Left lung (tissue), 10 donors: ENCODE data around the gene COQ8A. TPM values are rescaled to one million over a fixed set of nuclear protein-coding genes. Genes with fewer than 3 reads are reported as not detected.

Source experiments
- ATAC-seq: fragments of 200-7000 bp; cut with Tn5 transposase; one replicate; pipeline ENCODE4 v1.9.1; 2020; ENCODE audit warnings: moderate library complexity
- DNase-seq, 4 donors: peaks; one replicate each; pipeline ENCODE4 v3.0.0-alpha.2; 2013 to 2020
- H3K27ac ChIP-seq, 2 donors: fragments of 200-600 bp; sonication (generic) in 1 of 2; one replicate each; pipeline versions ENCODE4 v1.5.0 to v1.8.0; 2020 to 2021
- H3K27me3 ChIP-seq, 2 donors: fragments of 200-600 bp; sonication (generic) in 1 of 2; one replicate each; pipeline versions ENCODE4 v1.5.0 to v1.8.0; 2020 to 2021
- H3K36me3 ChIP-seq, 2 donors: fragments of 200-600 bp; sonication (generic) in 1 of 2; one replicate each; pipeline versions ENCODE4 v1.5.0 to v1.8.0; 2020 to 2021
- H3K4me1 ChIP-seq, 2 donors: fragments of 200-600 bp; one replicate each; pipeline ENCODE4 v1.8.0; 2021
- H3K4me3 ChIP-seq, 2 donors: fragments of 200-600 bp; sonication (generic) in 1 of 2; one replicate each; pipeline versions ENCODE4 v1.5.0 to v1.8.0; 2020 to 2021; ENCODE audit warnings: mild to moderate bottlenecking in 1 of 2
- H3K9me3 ChIP-seq, 2 donors: fragments of 200-600 bp; sonication (generic) in 1 of 2; one replicate each; pipeline versions ENCODE4 v1.5.0 to v1.8.0; 2020 to 2021
- intact Hi-C, 2 donors: fragments of 100-400 bp; cut with DNase I; formaldehyde crosslinking; loops; one replicate each; pipeline versions ENCODE4 v1.11.2 to v1.14.2; 2022
- polyA plus RNA-seq, 6 donors: library from polyadenylated mRNA; unstranded; fragments of 120-200 nt; gene quantifications; one replicate each; pipeline ENCODE4 v1.2.1, GENCODE V29; 2013; ENCODE audit not compliant: insufficient read length in 6 of 6
- total RNA-seq, 2 donors: library from RNA; stranded (reverse); fragmentation: NEBNext Ultra II Directional; extraction: Animal tissue kit (Norgen Biotek cat#: 25700); gene quantifications; one replicate each; pipeline ENCODE4 v1.2.1, GENCODE V29; 2021
- TF ChIP-seq, protein P1 (sequence below), 2 donors: fragments of 200-600 bp; sonication (generic) in 1 of 2; IDR thresholded peaks; one replicate each; pipeline versions ENCODE4 v1.5.0 to v1.8.0; 2021; ENCODE audit warnings: antibody characterized with exemption in 2 of 2
- donor health status: DM: no; HTN: yes; CAD: no.
- donor health status: DM: no; HTN: no; CAD: no.

The COQ8A gene
- total and polyA plus RNA-seq, 8 donors: 14.5 to 41.5 (median 32.2) TPM

GRCh38 chr1:226898246-226898645 is 41.8 kb upstream of the COQ8A start:
- TF ChIP-seq, protein P1, sequence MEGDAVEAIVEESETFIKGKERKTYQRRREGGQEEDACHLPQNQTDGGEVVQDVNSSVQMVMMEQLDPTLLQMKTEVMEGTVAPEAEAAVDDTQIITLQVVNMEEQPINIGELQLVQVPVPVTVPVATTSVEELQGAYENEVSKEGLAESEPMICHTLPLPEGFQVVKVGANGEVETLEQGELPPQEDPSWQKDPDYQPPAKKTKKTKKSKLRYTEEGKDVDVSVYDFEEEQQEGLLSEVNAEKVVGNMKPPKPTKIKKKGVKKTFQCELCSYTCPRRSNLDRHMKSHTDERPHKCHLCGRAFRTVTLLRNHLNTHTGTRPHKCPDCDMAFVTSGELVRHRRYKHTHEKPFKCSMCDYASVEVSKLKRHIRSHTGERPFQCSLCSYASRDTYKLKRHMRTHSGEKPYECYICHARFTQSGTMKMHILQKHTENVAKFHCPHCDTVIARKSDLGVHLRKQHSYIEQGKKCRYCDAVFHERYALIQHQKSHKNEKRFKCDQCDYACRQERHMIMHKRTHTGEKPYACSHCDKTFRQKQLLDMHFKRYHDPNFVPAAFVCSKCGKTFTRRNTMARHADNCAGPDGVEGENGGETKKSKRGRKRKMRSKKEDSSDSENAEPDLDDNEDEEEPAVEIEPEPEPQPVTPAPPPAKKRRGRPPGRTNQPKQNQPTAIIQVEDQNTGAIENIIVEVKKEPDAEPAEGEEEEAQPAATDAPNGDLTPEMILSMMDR (IDR thresholded peaks at IDR 0.05): no peak
- H3K4me1 ChIP-seq: no peaks in the 10 kb centered on the region
- H3K27me3 ChIP-seq: no peaks in the 10 kb centered on the region
- no peak for DNase-seq
- ATAC-seq: no peak
- H3K4me3 ChIP-seq: no peak overlapping the region
- intact Hi-C loops: no loop called here
- H3K9me3 ChIP-seq: no peaks in the 10 kb centered on the region
- no peak overlapping the region for H3K27ac ChIP-seq
- H3K36me3 ChIP-seq: peaks cover 0 to 52% of the 10 kb centered on the region in 2 donors

GRCh38 chr1:226901421-226901820 is 38.7 kb upstream of the COQ8A start:
- DNase-seq (no peak), ATAC-seq (no peak)
- Histone ChIP-seq H3K4me1 (no peaks in the 10 kb centered on the region), H3K9me3 (no peaks in the 10 kb centered on the region), H3K27ac (no peak overlapping the region), H3K36me3 (peaks cover 0 to 25% of the 10 kb centered on the region in 2 donors), H3K27me3 (no peaks in the 10 kb centered on the region), H3K4me3 (no peak overlapping the region)
- TF ChIP-seq, protein P1 (IDR thresholded peaks at IDR 0.05): no peak
- intact Hi-C loops: no loop called here

DNA sequence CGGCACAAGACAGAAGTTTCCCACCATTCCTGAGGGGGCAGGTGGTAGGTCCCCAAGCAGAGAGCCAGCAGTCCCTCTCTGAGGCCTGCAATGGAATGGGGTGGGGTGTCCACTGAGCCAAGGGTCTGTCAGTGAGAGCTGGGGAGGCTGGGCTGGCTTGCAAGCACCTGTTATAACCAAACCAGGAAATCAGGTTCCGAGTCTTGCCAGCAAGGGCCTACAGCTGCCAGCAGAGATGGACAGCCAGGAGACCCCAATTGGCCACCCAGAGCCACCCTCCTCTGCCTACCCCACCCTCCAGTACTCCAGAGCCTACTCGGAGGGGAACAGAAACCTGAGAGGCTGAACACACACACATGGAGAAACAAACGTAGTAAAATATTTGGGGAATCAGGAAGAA is 37.5 kb upstream of the COQ8A start:
- no peak for DNase-seq
- intact Hi-C loops: no loop called here
- H3K4me3 ChIP-seq: no peak overlapping the region

DNA sequence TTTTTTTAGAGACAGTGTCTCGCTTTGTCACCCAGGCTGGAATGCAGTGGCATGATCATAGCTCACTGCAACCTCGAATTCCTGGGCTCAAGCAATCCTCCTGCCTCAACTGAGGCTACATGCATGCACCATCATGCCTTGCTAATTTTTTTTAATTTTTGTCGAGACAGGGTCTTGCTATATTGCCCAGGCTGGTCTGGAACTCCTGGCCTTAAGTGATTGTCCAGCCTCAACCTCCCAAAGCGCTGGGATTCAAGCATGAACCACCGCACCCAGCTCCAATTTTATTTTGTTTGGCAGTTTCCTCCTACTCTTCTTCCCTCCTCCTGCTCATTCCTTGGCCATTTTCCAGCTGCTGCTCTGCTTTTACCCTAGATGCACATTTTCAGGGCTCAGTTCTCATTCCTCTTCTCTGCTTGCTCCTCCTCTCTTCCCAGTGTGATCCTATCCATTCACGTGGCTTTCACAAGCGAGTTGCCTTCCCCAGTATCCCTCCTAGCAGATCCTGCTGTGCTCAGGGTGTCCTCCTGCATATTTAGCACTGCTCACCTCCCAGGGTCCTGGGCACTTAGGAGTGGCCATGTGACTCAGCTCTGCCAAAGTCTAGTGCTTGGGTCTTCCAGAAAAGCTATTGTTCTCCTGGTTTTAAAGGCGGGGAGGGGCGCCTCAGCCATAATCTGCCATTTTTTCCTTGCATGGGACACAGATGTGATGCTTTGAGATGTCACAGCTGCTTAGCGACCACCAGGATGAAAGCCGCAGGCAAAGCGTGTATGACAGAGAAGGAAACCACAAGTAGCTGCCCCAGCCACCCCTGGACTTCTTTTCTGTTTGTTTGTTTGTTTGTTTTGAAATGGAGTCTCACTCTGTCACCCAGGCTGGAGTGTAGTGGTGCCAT is 36.0 kb upstream of the COQ8A start:
- H3K27ac ChIP-seq: no peak overlapping the region
- TF ChIP-seq, protein P1 (IDR thresholded peaks at IDR 0.05): no peak
- no peaks in the 10 kb centered on the region for H3K9me3 ChIP-seq
- no peak overlapping the region for H3K4me3 ChIP-seq
- DNase-seq (peak in 2 of 4 donors; percentile 43 to 55), ATAC-seq (peak; percentile 23)
- no peaks in the 10 kb centered on the region for H3K4me1 ChIP-seq
- intact Hi-C loops: no loop called here
- no peaks in the 10 kb centered on the region for H3K27me3 ChIP-seq
- peaks cover 0 to 16% of the 10 kb centered on the region in 2 donors for H3K36me3 ChIP-seq

More for the DNA sequence above, 37.5 kb upstream of the COQ8A start:
- H3K9me3 ChIP-seq: no peaks in the 10 kb centered on the region
- ATAC-seq: no peak
- TF ChIP-seq, protein P1 (IDR thresholded peaks at IDR 0.05): no peak
- no peaks in the 10 kb centered on the region for H3K27me3 ChIP-seq
- no peaks in the 10 kb centered on the region for H3K4me1 ChIP-seq
- peaks cover 0 to 25% of the 10 kb centered on the region in 2 donors for H3K36me3 ChIP-seq
- no peak overlapping the region for H3K27ac ChIP-seq

DNA sequence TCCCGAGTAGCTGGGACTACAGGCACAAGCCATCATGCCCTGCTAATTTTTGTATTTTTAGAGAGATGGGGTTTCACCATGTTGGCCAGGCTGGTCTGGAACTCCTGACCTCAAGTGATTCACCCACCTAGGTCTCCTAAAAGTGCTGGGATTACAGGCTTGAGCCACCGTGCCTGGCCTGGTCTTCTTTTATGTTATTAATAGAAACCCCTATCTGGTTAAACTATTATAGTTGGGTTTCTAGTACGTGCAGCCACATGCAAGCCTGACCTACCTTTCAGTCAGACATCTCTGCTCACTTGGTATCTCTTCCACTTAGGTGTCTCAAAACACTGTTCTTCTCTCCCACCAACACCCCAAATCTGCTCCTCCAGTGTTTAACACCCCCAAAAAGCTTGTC is 35.3 kb upstream of the COQ8A start:
- Histone ChIP-seq H3K36me3 (peaks cover 0 to 9% of the 10 kb centered on the region in 2 donors), H3K9me3 (no peaks in the 10 kb centered on the region), H3K4me3 (no peak overlapping the region), H3K27me3 (no peaks in the 10 kb centered on the region), H3K27ac (no peak overlapping the region), H3K4me1 (no peaks in the 10 kb centered on the region)
- ATAC-seq (no peak), DNase-seq (no peak)
- TF ChIP-seq, protein P1 (IDR thresholded peaks at IDR 0.05): no peak
- intact Hi-C loops: no loop called here
